Chondrocyte (in vitro differentiated cells): ENCODE data around the gene ARPIN. TPM values are rescaled to one million over a fixed set of nuclear protein-coding genes. Genes with fewer than 3 reads are reported as not detected.
A peak's percentile ranks its signal among the peaks of the same experiment; 100 is the strongest.

Source experiments
- DNase-seq: peaks from one replicate; pipeline ENCODE4 v3.0.0; 2021; ENCODE audit warnings: mixed read lengths, low spot score
- H3K27ac Mint-ChIP-seq: one replicate; pipeline ENCODE4 v1.8.0; 2021; ENCODE audit warnings: mild to moderate bottlenecking, moderate library complexity, mixed read lengths; ENCODE audit not compliant: unreplicated experiment
- H3K27me3 Mint-ChIP-seq: 2 replicates; pipeline ENCODE4 v1.8.0; 2021; ENCODE audit warnings: low read depth, mixed read lengths
- H3K36me3 Mint-ChIP-seq: 2 replicates; pipeline ENCODE4 v1.8.0; 2021; ENCODE audit warnings: low read depth, mixed read lengths
- H3K4me1 Mint-ChIP-seq: 2 replicates; pipeline ENCODE4 v1.8.0; 2021; ENCODE audit warnings: low read depth, mild to moderate bottlenecking, mixed read lengths
- H3K4me3 Mint-ChIP-seq: one replicate; pipeline ENCODE4 v1.8.0; 2021; ENCODE audit warnings: mild to moderate bottlenecking, moderate library complexity, mixed read lengths; ENCODE audit not compliant: unreplicated experiment
- H3K9me3 Mint-ChIP-seq: 2 replicates; pipeline ENCODE4 v1.8.0; 2021; ENCODE audit warnings: low read depth, mixed read lengths
- CTCF ChIP-seq: fragments of 200-600 bp; sonication (generic); IDR thresholded peaks from 2 replicates; pipeline ENCODE4 v1.5.0; 2021; ENCODE audit warnings: antibody characterized with exemption, mild to moderate bottlenecking, moderate library complexity
- total RNA-seq: library from RNA; stranded (reverse); gene quantifications from 3 replicates; pipeline ENCODE4 v1.2.1, GENCODE V29; 2021

Gene ARPIN
- total RNA-seq, 1 donor from 2014 or later = 17.0 TPM

GRCh38 chr15:89883518-89883917 is 29.2 kb downstream of the ARPIN start:
- H3K4me1 Mint-ChIP-seq = peaks cover 6% of the 10 kb centered on the region
- H3K9me3 Mint-ChIP-seq = no peaks in the 10 kb centered on the region
- peaks cover 14% of the 10 kb centered on the region for H3K36me3 Mint-ChIP-seq
- H3K4me3 Mint-ChIP-seq = no peak overlapping the region
- H3K27me3 Mint-ChIP-seq = no peaks in the 10 kb centered on the region
- no peak for DNase-seq
- TF ChIP-seq CTCF = no peak
- no peak overlapping the region for H3K27ac Mint-ChIP-seq

- no peaks in the 10 kb centered on the region for H3K4me1 Mint-ChIP-seq
- TF ChIP-seq CTCF = no peak
- H3K4me3 Mint-ChIP-seq = no peak overlapping the region
- no peak for DNase-seq
- no peaks in the 10 kb centered on the region for H3K27me3 Mint-ChIP-seq
- H3K27ac Mint-ChIP-seq = no peak overlapping the region
- no peaks in the 10 kb centered on the region for H3K9me3 Mint-ChIP-seq
- peaks cover 12% of the 10 kb centered on the region for H3K36me3 Mint-ChIP-seq
Observed at GRCh38 chr15:89880727-89881126, 32.0 kb downstream of the ARPIN start.

GRCh38 chr15:89878323-89878722 is 34.4 kb downstream of the ARPIN start:
- no peak overlapping the region for H3K4me3 Mint-ChIP-seq
- no peak for DNase-seq
- H3K36me3 Mint-ChIP-seq = peaks cover 7% of the 10 kb centered on the region
- H3K9me3 Mint-ChIP-seq = no peaks in the 10 kb centered on the region
- H3K4me1 Mint-ChIP-seq = no peaks in the 10 kb centered on the region
- no peaks in the 10 kb centered on the region for H3K27me3 Mint-ChIP-seq
- no peak overlapping the region for H3K27ac Mint-ChIP-seq
- no peak for TF ChIP-seq CTCF

GRCh38 chr15:89877083-89877425 is 35.7 kb downstream of the ARPIN start:
- no peak for TF ChIP-seq CTCF
- no peak for DNase-seq
- no peaks in the 10 kb centered on the region for H3K9me3 Mint-ChIP-seq
- no peaks in the 10 kb centered on the region for H3K27me3 Mint-ChIP-seq
- peaks cover 7% of the 10 kb centered on the region for H3K36me3 Mint-ChIP-seq
- no peak overlapping the region for H3K27ac Mint-ChIP-seq
- no peak overlapping the region for H3K4me3 Mint-ChIP-seq
- H3K4me1 Mint-ChIP-seq = no peaks in the 10 kb centered on the region

- no peak for TF ChIP-seq CTCF
- Mint-ChIP-seq H3K4me1 (no peaks in the 10 kb centered on the region), H3K9me3 (no peaks in the 10 kb centered on the region), H3K4me3 (no peak overlapping the region), H3K27ac (peak overlapping the region; percentile 23), H3K27me3 (no peaks in the 10 kb centered on the region), H3K36me3 (peaks cover 7% of the 10 kb centered on the region)
- no peak for DNase-seq
Observed at GRCh38 chr15:89876396-89877082, 36.2 kb downstream of the ARPIN start.
